GM12878 (cell line): Measurements from ENCODE around the gene IGFL3. TPM values are rescaled to one million over a fixed set of nuclear protein-coding genes. Genes with fewer than 3 reads are reported as not detected.

Experiments
- ATAC-seq: fragments of 200-7000 bp; cut with Tn5 transposase; 3 replicates; pipeline ENCODE4 v1.9.1; 2020; ENCODE audit warnings: mild to moderate bottlenecking, moderate library complexity
- BruUV-seq: library from RNA; stranded (reverse); fragments of 400-500 nt; replicated peaks from 2 replicates; lab custom pipeline; 2021; lab: Mats Ljungman, UMichigan
- CTCF ChIA-PET: fragments of 300-600 bp; sonication (Branson Sonifier 250); formaldehyde crosslinking; extraction: SDS; loops from one replicate; lab custom pipeline; 2021; ENCODE audit warnings: inconsistent platforms; lab: Yijun Ruan, JAX
- POLR2A ChIA-PET: fragments of 350-600 bp; formaldehyde crosslinking; extraction: SDS; loops from one replicate; lab custom pipeline; 2021; ENCODE audit warnings: inconsistent platforms; lab: Charles Lee
- RAD21 ChIA-PET: fragments of 300-600 bp; sonication (Branson Sonifier 250); formaldehyde crosslinking; loops from one replicate; lab custom pipeline; 2023; ENCODE audit warnings: antibody characterized with exemption; ENCODE audit not compliant: unreplicated experiment; lab: Charles Lee
- SMC1A ChIA-PET: fragments of 300-600 bp; sonication (Branson Sonifier 250); formaldehyde crosslinking; loops from one replicate; lab custom pipeline; 2023; ENCODE audit not compliant: unreplicated experiment, uncharacterized antibody; lab: Charles Lee
- DNase-seq: peaks from one replicate; pipeline ENCODE4 v3.0.0-alpha.2; 2011; ENCODE audit warnings: low read depth, low spot score
- FAIRE-seq: peaks from 3 replicates; lab custom pipeline; 2011; peaks lifted over from hg19 to GRCh38; lab: Jason Lieb, UNC
- H2AFZ ChIP-seq: 2 replicates; pipeline ENCODE4 v1.6.0; 2011; ENCODE audit warnings: low read depth, low read length, control low read depth; ENCODE audit not compliant: control insufficient read depth
- H3K27ac ChIP-seq: 2 replicates; pipeline ENCODE4 v1.5.1; 2011; ENCODE audit warnings: control low read depth; ENCODE audit not compliant: control insufficient read depth, insufficient read depth
- H3K27me3 ChIP-seq, 2 experiments: replicated peaks in 1 of 2; 2 replicates each; pipeline versions ENCODE4 v1.6.0 to v1.6.1; 2011; ENCODE audit warnings: low read length in 1 of 2; ENCODE audit not compliant: control insufficient read depth in 2 of 2, insufficient read depth in 2 of 2
- H3K36me3 ChIP-seq, 2 experiments: 2 replicates each; pipeline ENCODE4 v1.5.1; 2011; ENCODE audit warnings: low read length in 1 of 2; ENCODE audit not compliant: control insufficient read depth in 2 of 2, insufficient read depth in 2 of 2
- H3K4me1 ChIP-seq: 2 replicates; pipeline ENCODE4 v1.6.1; 2011; ENCODE audit warnings: mild to moderate bottlenecking, low read length, moderate library complexity, mixed read lengths; ENCODE audit not compliant: control insufficient read depth, insufficient read depth
- H3K4me2 ChIP-seq: 2 replicates; pipeline ENCODE4 v1.6.0; 2011; ENCODE audit warnings: control low read depth; ENCODE audit not compliant: control insufficient read depth, insufficient read depth
- H3K4me3 ChIP-seq: fragments of 200-600 bp; sonication (generic); 2 replicates; pipeline ENCODE4 v1.5.1; 2016
- H3K79me2 ChIP-seq: 2 replicates; pipeline ENCODE4 v1.6.0; 2011; ENCODE audit warnings: low read length; ENCODE audit not compliant: control insufficient read depth, insufficient read depth
- H3K9ac ChIP-seq: 2 replicates; pipeline ENCODE4 v1.8.0; 2011; ENCODE audit warnings: low read length, control low read depth, mixed read lengths; ENCODE audit not compliant: control insufficient read depth, insufficient read depth
- H3K9me3 ChIP-seq: replicated peaks from 3 replicates; pipeline ENCODE4 v1.5.1; 2011; ENCODE audit warnings: mild to moderate bottlenecking, low read length; ENCODE audit not compliant: control insufficient read depth, insufficient read depth
- H4K20me1 ChIP-seq: 2 replicates; pipeline ENCODE4 v1.6.0; 2011; ENCODE audit not compliant: control insufficient read depth, insufficient read depth
- BHLHE40 ChIP-seq, 2 experiments: fragments of 450-650 bp in 1 of 2; IDR thresholded peaks; 2 replicates each; pipeline ENCODE4 v1.6.1; 2011 to 2017; ENCODE audit warnings: low read depth in 2 of 2, borderline replicate concordance in 1 of 2, improper control_type of control experiment in 1 of 2, low read length in 1 of 2, mild to moderate bottlenecking in 1 of 2
- CREB1 ChIP-seq: IDR thresholded peaks from 2 replicates; pipeline ENCODE4 v1.6.1; 2012; ENCODE audit warnings: low read depth, mild to moderate bottlenecking, inconsistent platforms
- ESRRA ChIP-seq: IDR thresholded peaks from 2 replicates; pipeline ENCODE4 v1.6.1; 2012; ENCODE audit warnings: mild to moderate bottlenecking, low read length, improper control_type of control experiment
- ZBTB4 ChIP-seq: fragments of 450-650 bp; formaldehyde crosslinking; IDR thresholded peaks from 2 replicates; pipeline ENCODE4 v1.4.0; 2022; ENCODE audit warnings: mild to moderate bottlenecking, moderate library complexity
- ZZZ3 ChIP-seq: IDR thresholded peaks from 2 replicates; pipeline ENCODE4 v1.6.1; 2011; ENCODE audit warnings: low read depth; ENCODE audit not compliant: control insufficient read depth, insufficient read length
- WGBS: methylation state at CpG from one replicate; pipeline ENCODE4 v1.1.6; 2016; ENCODE audit warnings: low lambda C conversion rate; ENCODE audit not compliant: insufficient replicate concordance, insufficient coverage; ENCODE audit errors: missing lambda C conversion rate; 5-methylcytosine and 5-hydroxymethylcytosine counted together
- in situ Hi-C: fragments of 300-500 bp; cut with MboI; formaldehyde crosslinking; loops from 9 replicates; pipeline ENCODE4 v1.14.3; 2018; ENCODE audit warnings: mixed read lengths
- intact Hi-C: fragments of 100-400 bp; cut with micrococcal nuclease; formaldehyde crosslinking; loops from one replicate; pipeline ENCODE4 v1.14.2; 2022; ENCODE audit not compliant: unreplicated experiment
- polyA plus RNA-seq, 11 experiments: library from polyadenylated mRNA; depleted of rRNA in 4 of 11; unstranded in 6 of 11; stranded (reverse) in 5 of 11; fragments of >200 nt; fragmentation: Nextera tagmentation in 4 of 11; fragmentation: Illumina TruSeq in 1 of 11; extraction: Ambion mirVana in 4 of 11; extraction: Trizol in 1 of 11; gene quantifications; 1 replicate in 1 of 11; 2 replicates in 10 of 11; pipeline versions ENCODE4 v1.2.1 to v1.2.3, GENCODE V29; 2011 to 2016; ENCODE audit warnings: inconsistent platforms in 2 of 11, missing spikeins in 2 of 11, low read depth in 1 of 11
- total RNA-seq, 4 experiments: library from RNA; depleted of rRNA in 3 of 4; stranded (reverse); fragments of >200 nt in 3 of 4; fragmentation: Illumina TruSeq in 1 of 4; extraction: Trizol in 1 of 4; gene quantifications; 2 replicates each; pipeline versions ENCODE4 v1.2.1 to v1.2.3, GENCODE V29; 2013 to 2021

Gene IGFL3
- total and polyA plus RNA-seq, 10 of the 15 experiments (the other 5 are each of a cell fraction or from before 2014, with no cell fraction given) = not detected

GRCh38 chr19:46131485-46132143 is 7.1 kb upstream of the IGFL3 start (continued):
- TF ChIP-seq ZBTB4 (CRISPR knock-in tag) (no peak), CREB1 (no peak), ESRRA (no peak), ZZZ3 (no peak)

GRCh38 chr19:46126086-46126580 is 1.6 kb upstream of the IGFL3 start:
- Histone ChIP-seq H2AFZ (no peak overlapping the region), H3K79me2 (no peaks in the 10 kb centered on the region), H4K20me1 (no peaks in the 10 kb centered on the region), H3K4me1 (no peaks in the 10 kb centered on the region), H3K4me2 (no peak overlapping the region), H3K4me3 (no peak overlapping the region), H3K9ac (no peak overlapping the region), H3K27me3 (no peaks in the 10 kb centered on the region; a peak in 1 of 4 replicates), H3K36me3 (no peaks in the 10 kb centered on the region), H3K27ac (no peak overlapping the region), H3K9me3 (no peaks in the 10 kb centered on the region)
- in situ Hi-C loops = no loop called here
- DNase-seq (no peak), ATAC-seq (no peak), FAIRE-seq (no peak)
- RAD21 ChIA-PET = interaction anchor here (1.2 kb wide), 1 partner anchor 9 kb away, joined by 3 read pairs; no protein-coding TSS in a partner anchor
- CTCF ChIA-PET = interaction anchor here (1.0 to 2.3 kb wide), 4 partner anchors 8 to 139 kb away, joined by 3 to 16 read pairs (median 4); no protein-coding TSS in a partner anchor
- SMC1A ChIA-PET = interaction anchor here (0.5 to 7.2 kb wide), 3 partner anchors 9 to 1580 kb away, joined by 3 to 43 read pairs (median 6); no protein-coding TSS in a partner anchor
- no peak for TF ChIP-seq BHLHE40 (IDR thresholded peaks at IDR 0.05; ENCODE audit: borderline replicate concordance in 1 of 2, low read depth in 2 of 2, low read length in 1 of 2)
- no TSS peak for BruUV-seq
- intact Hi-C loops = no loop called here
- WGBS = 63% methylated on average over 2 of the region's 2 CpGs
- POLR2A ChIA-PET = interaction anchor here (1.0 to 1.7 kb wide), 3 partner anchors 9 to 12 kb away, joined by 3 to 5 read pairs (median 4); no protein-coding TSS in a partner anchor
